Right lobe of liver (tissue), 4 donors: ENCODE results near the gene INPP5A.

Experiments used
- POLR2A ChIP-seq: fragments of 450-650 bp; IDR thresholded peaks from one replicate; pipeline ENCODE4 v1.6.1; 2017; ENCODE audit warnings: antibody characterized with exemption, mild to moderate bottlenecking
- TF ChIP-seq, protein P1 (sequence below), 4 donors: fragments of 200-600 bp in 3 of 4; fragments of 450-650 bp in 1 of 4; IDR thresholded peaks; one replicate each; pipeline versions ENCODE4 v1.5.1 to v1.8.0; 2016 to 2022; ENCODE audit warnings: antibody characterized with exemption in 4 of 4, mild to moderate bottlenecking in 2 of 4
- donor health status: DM: no; HTN: no; CAD: no.
- donor health status: DM: no; HTN: no; CAD: no.
- donor health status: DM: no; HTN: yes; CAD: no.

DNA sequence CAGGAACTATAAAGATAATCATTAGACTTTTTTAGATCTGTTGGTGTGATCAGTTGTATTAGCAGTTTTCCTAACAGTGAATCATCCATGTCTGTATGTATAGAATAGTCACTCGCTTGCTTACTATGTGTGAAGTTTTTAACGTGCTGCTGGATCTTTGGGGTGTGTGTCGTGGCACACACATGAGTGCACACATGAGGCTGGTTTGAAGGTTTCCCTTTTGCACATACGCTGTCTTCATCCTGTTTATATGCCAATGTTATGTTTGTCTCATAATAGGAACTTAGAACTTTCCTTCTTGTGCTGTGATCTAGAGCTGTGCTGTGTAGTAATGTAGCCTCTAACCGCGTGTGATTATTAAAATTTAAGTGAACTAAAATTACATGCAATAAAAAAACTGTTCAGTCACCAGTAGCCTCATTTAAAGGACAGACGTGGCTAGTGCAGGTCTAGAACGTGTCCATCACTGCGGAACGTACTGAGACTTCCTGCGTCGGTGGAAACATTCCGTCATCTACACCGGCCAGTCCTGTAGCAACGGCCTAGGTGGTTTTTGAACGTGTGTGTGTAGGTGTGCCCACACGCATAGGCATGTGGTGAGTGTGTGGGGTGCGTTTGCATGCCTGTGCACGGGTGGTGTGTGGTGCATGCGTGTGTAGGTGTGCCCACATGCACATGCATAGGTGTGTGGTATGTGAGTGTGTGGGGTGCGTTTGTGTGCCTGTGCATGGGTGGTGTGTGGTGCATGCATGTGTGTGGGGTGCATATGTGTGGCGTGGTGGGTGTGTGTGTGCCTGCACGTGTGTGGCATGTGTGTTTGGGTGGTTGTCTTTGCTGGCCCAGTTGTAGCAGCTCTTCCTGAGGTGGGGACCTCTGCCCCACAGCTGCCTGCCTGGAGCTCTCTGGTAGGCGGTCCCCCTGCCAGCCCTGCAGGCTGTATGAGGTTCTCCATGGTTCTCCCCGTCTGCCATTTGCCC is 56.6 kb downstream of the INPP5A start:
- TF ChIP-seq, protein P1, sequence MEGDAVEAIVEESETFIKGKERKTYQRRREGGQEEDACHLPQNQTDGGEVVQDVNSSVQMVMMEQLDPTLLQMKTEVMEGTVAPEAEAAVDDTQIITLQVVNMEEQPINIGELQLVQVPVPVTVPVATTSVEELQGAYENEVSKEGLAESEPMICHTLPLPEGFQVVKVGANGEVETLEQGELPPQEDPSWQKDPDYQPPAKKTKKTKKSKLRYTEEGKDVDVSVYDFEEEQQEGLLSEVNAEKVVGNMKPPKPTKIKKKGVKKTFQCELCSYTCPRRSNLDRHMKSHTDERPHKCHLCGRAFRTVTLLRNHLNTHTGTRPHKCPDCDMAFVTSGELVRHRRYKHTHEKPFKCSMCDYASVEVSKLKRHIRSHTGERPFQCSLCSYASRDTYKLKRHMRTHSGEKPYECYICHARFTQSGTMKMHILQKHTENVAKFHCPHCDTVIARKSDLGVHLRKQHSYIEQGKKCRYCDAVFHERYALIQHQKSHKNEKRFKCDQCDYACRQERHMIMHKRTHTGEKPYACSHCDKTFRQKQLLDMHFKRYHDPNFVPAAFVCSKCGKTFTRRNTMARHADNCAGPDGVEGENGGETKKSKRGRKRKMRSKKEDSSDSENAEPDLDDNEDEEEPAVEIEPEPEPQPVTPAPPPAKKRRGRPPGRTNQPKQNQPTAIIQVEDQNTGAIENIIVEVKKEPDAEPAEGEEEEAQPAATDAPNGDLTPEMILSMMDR (IDR thresholded peaks at IDR 0.05): no peak
- TF ChIP-seq POLR2A: no peak
